AG09309 (cell line): ENCODE measurements around the gene OLFM1.

Source experiments
- DNase-seq: peaks from one replicate; pipeline ENCODE4 v3.0.0-alpha.2; 2010; ENCODE audit warnings: low read depth
- H3K4me3 ChIP-seq: 2 replicates; pipeline ENCODE4 v1.5.1; 2011; ENCODE audit warnings: mild to moderate bottlenecking, low read depth, low read length, moderate library complexity; ENCODE audit not compliant: control insufficient read depth
- CTCF ChIP-seq: IDR thresholded peaks from 2 replicates; pipeline ENCODE4 v1.5.1; 2011; ENCODE audit warnings: mild to moderate bottlenecking, low read depth, low read length, inconsistent platforms; ENCODE audit not compliant: insufficient read depth, control insufficient read depth; ENCODE audit errors: missing control alignments

The OLFM1 gene

GRCh38 chr9:135132008-135132407, 44.5 kb downstream of the OLFM1 start:
- no peak overlapping the region for H3K4me3 ChIP-seq
- TF ChIP-seq CTCF: no peak
- DNase-seq: no peak

GRCh38 chr9:135134268-135135022, 47.0 kb downstream of the OLFM1 start:
- DNase-seq: no peak
- TF ChIP-seq CTCF: no peak
- H3K4me3 ChIP-seq: no peak overlapping the region

GRCh38 chr9:135135171-135135928, 47.9 kb downstream of the OLFM1 start:
- no peak overlapping the region for H3K4me3 ChIP-seq
- TF ChIP-seq CTCF: no peak
- DNase-seq: no peak

- H3K4me3 ChIP-seq: no peak overlapping the region
- no peak for DNase-seq
- TF ChIP-seq CTCF: no peak
Measured at GRCh38 chr9:135135929-135136315, 48.5 kb downstream of the OLFM1 start.

DNA sequence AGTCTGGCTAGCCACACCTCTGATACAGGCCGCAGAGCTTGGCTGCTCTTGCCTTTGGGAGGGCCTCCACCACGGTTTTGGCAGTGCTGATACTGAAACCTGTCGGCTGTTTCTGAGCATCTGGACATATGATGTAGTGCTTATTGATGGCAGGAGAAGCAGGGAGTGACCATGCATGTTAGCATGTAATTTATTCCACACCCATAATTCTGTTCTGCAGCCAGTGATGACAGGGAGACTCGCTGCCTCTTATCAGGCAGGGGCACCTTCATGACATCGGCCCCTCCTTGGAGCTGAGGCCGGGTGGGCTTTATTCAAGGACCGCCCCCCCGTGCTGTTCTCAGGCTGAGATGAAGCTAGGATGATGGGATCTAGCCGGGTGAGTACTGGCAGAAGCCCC, 49.0 kb downstream of the OLFM1 start:
- H3K4me3 ChIP-seq: no peak overlapping the region
- DNase-seq: no peak
- TF ChIP-seq CTCF: no peak

- no peak overlapping the region for H3K4me3 ChIP-seq
- no peak for DNase-seq
- TF ChIP-seq CTCF: no peak
Measured at GRCh38 chr9:135136991-135137832, 49.7 kb downstream of the OLFM1 start.
